Measurements from ENCODE around the gene WNT9A. TPM values are rescaled to one million over a fixed set of nuclear protein-coding genes. Genes with fewer than 3 reads are reported as not detected.
A peak's percentile ranks its signal among the peaks of the same experiment; 100 is the strongest.

WNT9A gene
- total RNA-seq, 1 experiment from 2014 or later, result 22.2 TPM

DNA sequence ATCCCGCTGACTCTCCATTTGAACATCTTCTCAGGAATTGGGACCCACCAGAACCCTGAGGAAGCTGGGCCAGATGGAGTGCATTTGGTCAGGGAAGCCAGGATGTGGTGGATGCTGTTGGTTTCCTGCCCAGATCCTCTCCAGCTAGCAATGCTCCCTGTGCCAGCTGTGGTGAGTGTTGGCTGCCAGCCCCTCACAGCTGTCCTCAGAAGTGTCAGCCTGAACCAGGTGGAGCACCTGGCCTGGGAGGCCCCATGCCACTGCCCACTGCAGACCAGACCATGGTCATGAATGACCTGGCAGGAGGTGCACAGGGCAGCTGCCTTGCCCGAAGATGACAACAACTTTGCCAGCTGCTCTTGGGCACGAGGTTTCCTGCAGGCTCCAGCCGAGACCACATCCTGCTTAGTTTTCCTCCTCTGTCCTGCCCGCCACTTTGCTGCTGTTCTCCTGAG is 77.9 kb downstream of the WNT9A start:
- DNase-seq, result no peak

GRCh38 chr1:227869279-227869842 is 78.4 kb downstream of the WNT9A start:
- H3K27ac ChIP-seq (ENCODE audit: low read length), result no peak overlapping the region
- H3K4me1 ChIP-seq (ENCODE audit: insufficient read depth, low read length), result no peaks in the 10 kb centered on the region
- ATAC-seq, result peak; percentile 42
- TF ChIP-seq EZH2 (IDR thresholded peaks at IDR 0.05; ENCODE audit: low read length, unreplicated experiment) (no peak), EZH2phosphoT487 (IDR thresholded peaks at IDR 0.05; ENCODE audit: borderline replicate concordance, low read length) (no peak), CTCF (conservative IDR thresholded peaks at IDR 0.05; ENCODE audit: low read depth, low read length) (no peak)
- H3F3A ChIP-seq (ENCODE audit: low read length, unreplicated experiment), result no peaks in the 10 kb centered on the region
- H3K9me3 ChIP-seq (ENCODE audit: low read length), result peaks cover 14% of the 10 kb centered on the region
- CTCF ChIA-PET, result no interaction called here
- H3K79me2 ChIP-seq (ENCODE audit: low read length), result no peaks in the 10 kb centered on the region
- no peak overlapping the region for H3K4me3 ChIP-seq (ENCODE audit: low read length)
- no TSS peak for BruUV-seq (replicated peaks)
- peaks cover 15% of the 10 kb centered on the region; the same call in 1 of the 2 replicates for H3K27me3 ChIP-seq (ENCODE audit: low read length)
- no peaks in the 10 kb centered on the region for H4K20me1 ChIP-seq (ENCODE audit: low read length)
- no peaks in the 10 kb centered on the region for H3K36me3 ChIP-seq (ENCODE audit: low read depth, low read length)
- no peak overlapping the region for H2AFZ ChIP-seq (ENCODE audit: low read length)
- H3K9me2 ChIP-seq (replicated peaks; ENCODE audit: low read length), result no peaks in the 10 kb centered on the region
- no peak overlapping the region for H3K9ac ChIP-seq (ENCODE audit: low read length)
- DNase-seq, result peak; percentile 26
- intact Hi-C loops (cut with micrococcal nuclease), result no loop called here
- POLR2A ChIA-PET (ENCODE audit: unreplicated experiment), result no interaction called here
- no peak overlapping the region for H3K4me2 ChIP-seq (ENCODE audit: low read length)

More for the DNA sequence above, 77.9 kb downstream of the WNT9A start:
- Histone ChIP-seq H4K20me1 (ENCODE audit: low read length) (no peaks in the 10 kb centered on the region), H3K9ac (ENCODE audit: low read length) (no peak overlapping the region), H3K4me1 (ENCODE audit: insufficient read depth, low read length) (no peaks in the 10 kb centered on the region), H3K9me3 (ENCODE audit: low read length) (peaks cover 9% of the 10 kb centered on the region), H3F3A (ENCODE audit: low read length, unreplicated experiment) (no peaks in the 10 kb centered on the region), H3K79me2 (ENCODE audit: low read length) (no peaks in the 10 kb centered on the region), H3K27ac (ENCODE audit: low read length) (no peak overlapping the region), H3K4me2 (ENCODE audit: low read length) (no peak overlapping the region), H3K9me2 (replicated peaks; ENCODE audit: low read length) (no peaks in the 10 kb centered on the region), H3K4me3 (ENCODE audit: low read length) (no peak overlapping the region), H2AFZ (ENCODE audit: low read length) (no peak overlapping the region), H3K27me3 (ENCODE audit: low read length) (peaks cover 15% of the 10 kb centered on the region; the same call in 1 of the 2 replicates), H3K36me3 (ENCODE audit: low read depth, low read length) (no peaks in the 10 kb centered on the region)
- TF ChIP-seq CTCF (conservative IDR thresholded peaks at IDR 0.05; ENCODE audit: low read depth, low read length) (no peak), EZH2phosphoT487 (IDR thresholded peaks at IDR 0.05; ENCODE audit: borderline replicate concordance, low read length) (no peak), EZH2 (IDR thresholded peaks at IDR 0.05; ENCODE audit: low read length, unreplicated experiment) (no peak)
- ChIA-PET POLR2A (ENCODE audit: unreplicated experiment) (no interaction called here), CTCF (no interaction called here)
- peak; percentile 60 for ATAC-seq
- BruUV-seq (replicated peaks), result no TSS peak
- intact Hi-C loops (cut with micrococcal nuclease), result no loop called here

Small RNA genes within 50 kb of the gene (microRNA-seq; reads per million reads assigned to microRNA genes)
- 6.3 reads per million, percentile 28 among the genes with 10 or more reads in this experiment for gene MIR5008 (ENCODE audit: unreplicated experiment)

Other genes with a start within 250 kb of the WNT9A start
- gene JMJD4, start 212.6 kb downstream of the WNT9A start, total RNA-seq (2014; rRNA removed), result 80.5 and 87.8 TPM in 2 replicates
- gene SNAP47, start 212.5 kb downstream of the WNT9A start, total RNA-seq (2014; rRNA removed), result 123 and 145 TPM in 2 replicates
- not detected in 2 replicates for gene PRSS38, start 132.3 kb downstream of the WNT9A start, total RNA-seq (2014; rRNA removed)
- 1.0 and 1.5 TPM in 2 replicates for gene WNT3A, start 59.1 kb upstream of the WNT9A start, total RNA-seq (2014; rRNA removed)
- 685 and 688 TPM in 2 replicates for gene ARF1, start 134.8 kb upstream of the WNT9A start, total RNA-seq (2014; rRNA removed)
- gene C1orf35, start 155.4 kb upstream of the WNT9A start, total RNA-seq (2014; rRNA removed), result 63.3 and 93.0 TPM in 2 replicates
- 343 and 375 TPM in 2 replicates for gene MRPL55, start 161.4 kb upstream of the WNT9A start, total RNA-seq (2014; rRNA removed)
- gene GUK1, start 192.3 kb upstream of the WNT9A start, total RNA-seq (2014; rRNA removed), result 996 and 1,117 TPM in 2 replicates
- gene GJC2, start 202.0 kb upstream of the WNT9A start, total RNA-seq (2014; rRNA removed), result 1.2 and 2.2 TPM in 2 replicates
- gene IBA57, start 217.9 kb upstream of the WNT9A start, total RNA-seq (2014; rRNA removed), result 13.3 and 18.3 TPM in 2 replicates

Data from PC-3 (cell line).